ENCODE results near the gene NUAK1.

NUAK1 gene

DNA sequence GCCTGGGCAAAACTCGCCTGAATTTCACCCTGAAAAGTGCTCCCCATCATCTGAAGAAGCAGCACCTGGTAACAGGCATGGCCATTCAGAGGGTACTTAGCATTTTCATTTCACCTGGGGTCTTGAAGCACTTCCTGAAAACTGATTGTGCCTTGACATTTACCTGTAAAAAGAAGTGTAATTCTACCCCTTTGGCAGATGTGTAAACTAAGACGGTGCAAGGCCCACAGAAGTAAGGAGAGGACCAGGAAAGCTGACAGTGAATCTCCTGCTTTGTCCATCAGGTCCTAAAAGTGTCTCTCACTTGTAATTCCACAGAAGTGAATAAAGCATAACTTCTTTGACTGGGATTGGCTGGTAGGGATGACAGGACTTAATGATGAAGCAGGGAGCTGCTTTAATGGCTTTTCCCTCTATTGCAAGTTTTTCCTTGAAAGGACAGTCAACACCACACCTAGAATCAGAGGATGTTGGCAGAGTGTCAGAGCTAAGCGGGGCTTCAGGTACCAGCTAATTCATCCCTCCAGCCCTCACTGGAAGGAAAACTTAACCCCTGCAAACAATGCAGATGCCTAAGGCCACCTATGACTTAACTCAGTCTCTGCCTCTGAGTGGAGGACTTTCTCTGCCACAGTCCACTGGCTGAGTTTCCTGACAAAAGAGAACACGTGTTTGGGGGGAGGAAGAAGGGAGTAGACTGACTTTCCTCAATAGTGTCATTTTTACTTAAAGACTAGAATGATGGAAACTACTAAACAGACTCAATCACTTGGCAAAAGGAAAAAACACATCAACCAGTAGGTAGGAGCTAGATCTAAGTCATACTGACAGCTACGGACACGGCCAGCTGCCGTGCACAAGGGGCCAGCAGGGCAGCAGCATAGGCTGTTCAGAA, 74.7 kb downstream of the NUAK1 start:
- DNase-seq (ENCODE audit: low read depth in 4 of 4, low spot score in 1 of 4): no peak

DNA sequence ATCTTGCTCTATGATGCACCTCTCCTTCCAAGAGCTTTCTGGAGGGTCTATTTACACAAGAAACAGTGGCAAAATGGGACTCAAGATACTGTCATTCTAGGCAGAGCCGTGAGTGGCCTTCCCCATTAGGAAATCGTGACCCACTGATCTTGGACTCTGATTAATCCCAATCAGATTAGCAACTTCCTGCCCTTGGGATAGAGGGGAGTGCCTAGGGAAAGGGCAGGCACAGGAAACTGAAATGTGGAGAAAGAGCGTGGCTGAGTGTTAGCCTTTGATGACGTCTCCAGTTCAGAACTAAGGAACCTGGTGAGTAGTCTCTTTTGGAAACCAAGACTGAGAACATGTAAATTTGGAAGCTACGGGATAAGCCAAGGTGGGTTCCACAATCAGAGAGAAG, 76.1 kb downstream of the NUAK1 start:
- no peak for DNase-seq (ENCODE audit: low read depth in 4 of 4, low spot score in 1 of 4)

DNA sequence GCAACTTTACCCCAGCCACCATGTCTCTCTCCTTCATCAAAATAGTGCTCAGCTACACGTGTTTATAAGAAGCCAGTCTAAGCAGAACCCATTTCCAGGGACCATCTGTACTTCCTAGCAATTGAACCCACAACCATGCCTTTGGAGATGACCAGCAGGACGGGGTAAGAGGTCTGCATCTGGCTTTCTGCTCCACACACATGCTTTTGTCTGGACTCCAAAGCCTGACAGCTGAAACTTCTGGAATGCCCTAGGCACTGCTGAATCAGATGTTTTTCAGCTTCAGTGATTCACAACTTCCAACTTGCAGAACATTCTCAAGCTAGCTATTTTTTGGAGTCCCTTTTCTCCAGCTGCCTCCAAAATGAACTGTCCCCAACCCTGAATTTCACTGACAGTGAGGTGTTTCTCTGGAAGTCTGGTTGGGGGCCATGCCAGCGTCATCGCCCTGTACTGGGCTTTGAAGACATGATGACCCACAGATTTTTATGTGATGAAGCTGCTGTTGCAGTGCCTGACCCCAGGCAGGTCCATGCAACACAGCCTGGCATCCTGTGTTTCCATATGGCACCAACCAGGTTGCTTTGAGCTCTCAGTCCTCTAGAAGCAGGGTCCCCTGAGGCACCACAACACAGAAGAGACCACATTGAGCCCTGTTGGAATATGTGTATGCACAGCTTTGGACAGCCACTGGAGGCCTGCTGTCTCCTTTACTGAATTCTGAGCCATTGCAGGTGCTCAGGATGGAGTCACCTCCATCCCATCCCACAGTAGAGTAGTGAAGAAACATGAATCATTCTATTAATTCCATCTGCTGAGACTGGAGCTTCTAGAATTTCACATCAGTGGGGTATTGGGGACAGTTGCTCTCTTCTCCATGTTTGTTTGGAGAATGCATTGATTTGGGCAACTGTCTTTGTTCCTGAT, 80.2 kb downstream of the NUAK1 start:
- DNase-seq (ENCODE audit: low read depth in 4 of 4, low spot score in 1 of 4): no peak

DNA sequence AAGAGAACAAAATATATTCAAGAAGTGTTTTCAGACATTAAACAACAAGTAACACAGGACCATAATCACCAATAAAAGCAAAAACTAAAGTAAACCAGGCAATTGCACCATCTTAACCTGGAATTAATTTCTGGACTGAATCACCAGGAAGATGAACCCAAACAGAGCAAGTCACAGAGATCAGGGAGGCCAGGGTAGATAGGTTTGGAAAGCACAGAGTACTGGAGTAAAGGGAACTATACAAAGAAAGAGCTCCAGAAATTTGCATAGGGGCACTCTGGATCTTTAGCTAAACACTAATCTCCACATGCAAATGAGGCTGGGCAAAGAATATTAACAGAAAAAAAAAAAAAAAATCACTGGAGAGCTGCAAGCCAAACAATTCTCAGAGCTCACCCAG, 84.7 kb downstream of the NUAK1 start:
- DNase-seq (ENCODE audit: low read depth in 4 of 4, low spot score in 1 of 4): no peak

DNA sequence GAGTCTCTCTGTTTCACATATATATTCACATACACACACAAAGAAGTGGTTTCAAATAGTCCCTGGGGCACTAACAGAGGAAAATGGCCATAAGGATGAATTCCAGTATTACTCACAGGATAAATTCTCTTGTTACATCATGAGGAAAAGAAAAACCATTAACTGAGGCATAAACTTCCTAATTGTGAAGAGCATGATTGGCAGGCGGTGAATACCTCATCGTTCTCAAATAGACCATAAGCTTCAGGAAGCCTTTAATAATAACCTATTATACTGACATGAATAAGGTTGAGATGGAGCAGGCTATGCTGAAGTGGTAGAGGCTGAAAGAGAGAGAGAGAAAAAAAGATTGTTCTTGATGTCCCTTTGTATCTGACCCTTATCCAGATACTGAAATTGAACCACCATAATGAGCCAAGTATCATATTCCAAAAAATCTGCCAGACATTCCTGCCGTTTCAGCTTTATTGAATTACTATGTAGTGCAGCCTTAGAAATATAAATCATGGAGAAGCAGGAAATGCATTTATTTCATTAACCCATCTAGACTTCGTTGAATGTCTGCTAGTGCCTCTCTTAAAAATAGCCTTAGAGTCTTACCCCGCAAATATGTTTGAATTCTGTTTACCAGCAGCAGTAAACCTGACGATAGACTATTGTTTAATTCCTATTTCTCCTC, 86.8 kb downstream of the NUAK1 start:
- no peak for DNase-seq (ENCODE audit: low read depth in 4 of 4, low spot score in 1 of 4)

DNA sequence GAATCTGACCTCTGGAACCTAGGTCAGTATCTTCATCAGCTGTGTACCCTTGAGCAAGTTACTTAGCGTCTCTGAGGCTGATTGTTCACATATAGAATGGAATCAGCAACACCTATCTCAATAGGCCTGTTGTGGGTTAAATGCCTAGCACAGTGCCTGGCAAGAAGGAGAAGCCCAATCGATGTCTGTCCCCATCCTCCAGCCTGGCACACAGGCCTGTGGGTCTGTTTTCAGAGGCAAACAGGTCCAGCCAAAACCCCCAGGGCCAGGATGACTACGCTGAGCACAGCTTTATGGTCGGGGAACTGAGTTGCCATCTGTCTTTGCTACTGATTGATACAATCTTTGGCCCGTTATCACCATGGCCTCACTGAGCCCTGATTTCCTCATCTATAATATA, 89.2 kb downstream of the NUAK1 start:
- DNase-seq (ENCODE audit: low read depth in 4 of 4, low spot score in 1 of 4): no peak

DNA sequence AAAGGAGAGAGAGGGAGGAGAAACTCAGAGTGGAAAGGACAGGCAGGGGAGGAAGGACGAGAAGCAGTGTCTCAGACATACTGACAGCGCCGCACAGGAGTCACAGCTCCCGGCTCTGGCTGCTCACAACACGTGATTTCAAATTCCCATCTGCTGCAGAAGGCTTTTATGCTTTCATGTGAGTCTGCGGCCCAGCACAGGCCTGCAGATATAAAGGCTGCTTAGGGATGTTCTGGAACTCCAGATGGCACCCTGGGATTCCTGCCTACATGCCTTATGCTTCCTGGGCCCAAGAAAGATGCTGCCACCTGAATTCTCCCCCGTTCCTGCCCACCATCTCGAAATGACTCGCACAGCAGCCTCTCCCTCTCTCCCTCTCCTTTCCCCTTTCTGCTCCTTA, 89.6 kb downstream of the NUAK1 start:
- DNase-seq (ENCODE audit: low read depth in 4 of 4, low spot score in 1 of 4): no peak

DNA sequence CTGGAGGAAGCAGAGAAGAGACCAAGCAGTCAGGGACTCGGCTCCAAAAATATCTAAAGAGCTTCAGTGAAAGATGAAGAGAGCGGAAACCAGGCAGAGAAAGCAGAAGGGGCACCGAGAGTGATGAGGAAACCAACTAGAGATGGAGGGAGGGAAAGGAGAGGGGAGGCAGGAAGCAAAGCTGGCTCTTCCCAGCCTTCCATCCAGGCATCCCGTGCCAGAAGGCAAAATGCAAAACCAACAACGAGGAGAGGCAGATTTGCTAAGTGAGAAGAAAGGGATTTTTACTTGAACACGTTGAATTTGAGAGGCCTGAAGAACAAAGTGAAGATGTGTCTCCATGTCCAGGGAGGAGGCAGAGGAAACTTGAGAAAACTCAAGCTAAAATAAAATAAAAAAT, 90.1 kb downstream of the NUAK1 start:
- no peak for DNase-seq (ENCODE audit: low read depth in 4 of 4, low spot score in 1 of 4)

DNA sequence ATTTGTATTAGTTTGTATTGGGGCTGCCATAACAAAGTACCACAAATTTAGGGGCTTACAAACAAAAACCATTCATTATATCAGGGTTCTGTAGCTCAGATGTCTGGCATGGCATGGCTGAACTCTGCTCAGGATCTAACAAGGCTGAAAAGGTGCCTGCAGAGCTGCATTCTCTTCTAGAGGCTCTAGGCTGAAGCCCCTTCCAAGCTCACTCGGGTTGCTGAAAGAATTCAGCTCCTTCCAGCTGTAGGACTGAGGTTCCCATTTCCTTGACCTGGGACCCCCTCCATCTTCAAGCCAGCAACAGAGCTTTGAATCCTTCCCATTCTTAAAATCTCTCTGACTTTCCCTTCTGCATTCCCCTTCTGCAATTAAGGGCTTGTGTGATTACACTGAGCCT, 90.7 kb downstream of the NUAK1 start:
- DNase-seq (ENCODE audit: low read depth in 4 of 4, low spot score in 1 of 4): no peak

DNA sequence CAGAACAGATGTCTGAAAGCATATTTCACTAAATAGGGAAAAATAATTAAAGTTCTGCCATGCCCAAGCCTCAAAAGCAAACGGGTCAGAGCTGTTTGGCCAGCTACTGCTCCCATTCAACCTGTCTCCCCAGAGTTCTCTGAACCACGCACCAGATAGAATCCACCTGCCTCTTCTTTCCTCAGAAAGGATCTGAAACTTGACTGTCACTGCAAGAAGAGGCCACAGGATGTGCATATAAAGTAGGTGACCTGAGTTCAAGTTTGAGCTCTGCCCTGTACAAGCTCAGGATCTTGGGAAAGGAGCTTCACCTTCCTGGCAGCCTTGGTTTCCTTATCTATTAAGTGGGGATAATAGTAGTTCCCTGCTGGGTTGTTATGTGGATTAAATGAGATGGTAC, 91.8 kb downstream of the NUAK1 start:
- DNase-seq (ENCODE audit: low read depth in 4 of 4, low spot score in 1 of 4): no peak

DNA sequence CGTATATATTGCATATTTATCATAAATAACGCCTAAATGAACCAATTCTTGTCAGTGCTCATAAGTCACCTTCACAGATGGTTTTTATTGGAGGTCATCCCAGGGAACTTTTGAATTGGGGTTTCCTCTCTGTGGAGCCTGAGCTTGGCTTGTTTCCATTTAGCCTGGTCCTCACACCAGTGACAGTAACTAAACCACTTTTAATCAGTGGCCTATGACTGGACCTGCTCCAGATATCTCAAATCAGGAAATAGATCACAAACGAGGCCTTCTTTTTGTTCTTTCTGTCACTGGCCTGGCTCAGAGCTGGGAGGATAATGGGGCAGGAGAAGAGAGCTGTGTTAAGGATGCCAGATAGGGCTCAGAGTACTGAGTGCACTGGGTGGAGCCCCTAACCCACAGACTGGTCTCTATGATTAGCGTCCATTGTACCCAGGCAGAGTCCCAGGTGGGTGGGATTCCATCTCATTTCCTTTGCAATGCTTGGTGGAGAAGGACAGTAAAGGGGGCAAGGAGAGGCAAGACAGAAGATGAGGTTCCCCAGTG, 92.4 kb downstream of the NUAK1 start:
- DNase-seq (ENCODE audit: low read depth in 4 of 4, low spot score in 1 of 4): no peak

DNA sequence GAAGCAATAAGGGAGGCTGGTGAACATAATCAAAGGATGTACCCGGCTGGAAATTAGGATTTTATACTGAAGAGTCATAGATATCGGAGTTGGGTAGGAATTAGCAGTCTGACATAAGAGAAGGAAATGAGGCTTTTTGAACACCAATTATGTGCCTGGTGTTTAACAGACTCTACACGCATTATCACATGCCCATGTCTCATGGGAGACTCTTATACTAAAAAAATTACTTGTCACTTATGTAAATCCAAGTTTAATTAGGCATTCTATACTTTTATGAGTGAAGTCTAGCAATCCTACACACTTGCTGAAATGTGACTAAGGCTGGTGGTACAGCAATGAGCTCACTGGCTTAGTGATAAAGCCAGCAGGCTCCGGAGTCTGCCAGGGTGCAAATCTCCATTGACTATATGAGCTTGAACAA, 93.5 kb downstream of the NUAK1 start:
- DNase-seq (ENCODE audit: low read depth in 4 of 4, low spot score in 1 of 4): no peak

DNA sequence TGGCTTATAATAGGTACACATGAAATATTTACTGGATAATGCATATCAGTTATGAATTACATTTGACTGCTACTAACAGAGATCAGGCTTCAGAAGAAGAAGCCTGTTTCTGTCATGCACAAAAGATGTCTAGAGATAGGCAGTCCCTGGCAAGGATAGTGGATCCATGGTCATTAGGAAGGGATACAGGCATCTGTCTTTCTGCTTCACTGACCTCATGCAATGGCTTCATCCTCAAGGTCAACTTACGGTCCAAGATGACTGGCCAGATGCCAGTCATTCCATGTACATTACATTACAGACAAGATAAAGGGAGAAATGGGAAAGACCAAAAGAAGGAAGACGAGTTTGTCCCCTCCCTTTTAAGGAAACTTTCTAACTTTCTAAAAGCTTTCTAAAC, 94.0 kb downstream of the NUAK1 start:
- DNase-seq (ENCODE audit: low read depth in 4 of 4, low spot score in 1 of 4): no peak

DNA sequence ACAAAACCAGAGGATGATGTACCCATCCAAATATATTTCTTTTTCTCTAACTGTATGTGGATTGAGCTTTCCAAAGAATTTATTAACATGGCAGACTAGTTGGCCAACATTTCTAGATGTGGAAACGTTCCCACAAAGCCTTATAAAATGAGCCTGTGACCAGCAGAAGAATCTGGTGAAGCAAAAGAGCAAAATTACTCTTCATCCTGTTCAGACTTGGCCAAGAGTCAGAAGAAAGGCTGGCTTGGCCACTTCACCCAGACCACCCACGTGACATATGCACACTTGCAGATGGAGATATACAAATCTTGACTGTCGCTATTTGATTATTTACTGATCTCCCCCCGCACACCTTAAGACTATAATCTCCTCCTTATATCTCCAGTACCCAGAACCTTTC, 96.7 kb downstream of the NUAK1 start:
- no peak for DNase-seq (ENCODE audit: low read depth in 4 of 4, low spot score in 1 of 4)

DNA sequence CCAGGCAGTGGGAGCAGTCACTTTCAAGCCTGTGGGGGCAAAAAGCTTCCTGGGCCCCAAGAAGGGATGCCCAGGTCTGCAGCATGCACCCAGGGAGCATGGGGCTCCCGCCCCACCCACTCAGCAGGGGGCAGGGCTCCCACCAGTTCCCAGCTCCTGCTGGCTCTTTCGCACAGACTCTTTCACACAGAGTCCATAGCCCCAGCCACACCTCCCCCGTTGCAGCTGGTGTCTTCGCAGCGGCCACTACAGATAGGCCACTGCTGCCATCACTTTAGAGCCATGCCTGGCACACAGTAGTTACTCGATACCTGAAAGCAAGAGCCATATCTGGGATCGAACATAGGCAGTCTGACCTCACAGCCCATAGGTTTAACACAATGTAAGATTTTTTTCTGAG, 98.2 kb downstream of the NUAK1 start:
- DNase-seq (ENCODE audit: low read depth in 4 of 4, low spot score in 1 of 4): no peak

DNA sequence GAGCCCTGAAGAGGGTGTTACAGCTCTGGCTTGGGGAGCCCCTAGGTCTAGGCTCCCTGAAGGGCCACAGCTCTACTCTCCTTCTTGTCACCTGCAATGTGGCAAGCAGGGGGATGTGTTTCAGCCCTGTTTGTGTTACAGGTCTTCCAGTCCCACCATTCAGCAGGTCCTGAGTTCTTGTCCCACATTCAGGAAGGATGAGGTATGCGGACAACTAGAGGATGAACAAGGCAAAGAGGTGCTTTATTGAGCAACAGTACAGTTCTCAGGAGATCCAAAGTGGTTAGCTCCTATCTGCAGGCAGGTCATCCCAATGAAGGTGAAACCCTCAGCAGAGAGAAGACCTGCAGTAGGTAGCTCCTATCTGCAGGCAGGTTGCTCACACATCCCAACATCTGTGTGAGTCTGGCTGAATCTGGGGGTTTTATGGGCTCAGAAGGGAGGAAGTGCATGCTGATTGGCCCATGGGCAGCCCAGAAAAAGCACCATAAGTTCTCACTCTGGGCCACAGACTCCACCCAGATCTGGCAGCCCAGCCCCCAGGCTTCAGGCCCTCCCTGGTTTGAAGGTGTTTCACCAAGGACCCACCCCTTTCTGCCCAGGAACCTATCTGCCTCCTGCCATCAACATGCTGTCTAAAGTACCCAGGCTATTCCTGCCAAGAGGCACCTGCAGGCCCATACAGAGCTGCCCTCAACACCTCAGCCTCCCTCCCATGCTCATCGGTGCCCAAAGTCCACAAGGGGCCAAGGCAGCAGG, 98.9 kb downstream of the NUAK1 start:
- DNase-seq (ENCODE audit: low read depth in 4 of 4, low spot score in 1 of 4): no peak

DNA sequence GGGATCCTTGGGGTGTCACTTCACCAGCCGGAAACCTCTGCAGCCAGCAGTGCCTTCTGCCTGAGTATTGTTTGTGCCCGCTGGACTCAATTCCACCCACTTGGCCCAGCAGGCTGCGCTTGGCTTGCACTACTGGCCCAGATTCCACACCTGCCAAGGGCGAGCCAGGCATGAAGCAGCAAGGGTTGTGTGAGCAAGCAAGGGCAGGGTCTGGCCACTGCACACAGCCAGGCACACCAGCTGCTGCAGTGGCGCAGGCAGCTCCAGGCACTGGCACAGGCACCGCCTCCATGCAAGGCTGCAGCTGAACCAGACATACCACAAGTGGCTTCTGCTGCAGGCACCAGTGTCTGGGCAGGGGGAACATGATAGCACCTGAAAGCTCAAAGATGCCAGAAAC, 99.5 kb downstream of the NUAK1 start:
- no peak for DNase-seq (ENCODE audit: low read depth in 4 of 4, low spot score in 1 of 4)

DNA sequence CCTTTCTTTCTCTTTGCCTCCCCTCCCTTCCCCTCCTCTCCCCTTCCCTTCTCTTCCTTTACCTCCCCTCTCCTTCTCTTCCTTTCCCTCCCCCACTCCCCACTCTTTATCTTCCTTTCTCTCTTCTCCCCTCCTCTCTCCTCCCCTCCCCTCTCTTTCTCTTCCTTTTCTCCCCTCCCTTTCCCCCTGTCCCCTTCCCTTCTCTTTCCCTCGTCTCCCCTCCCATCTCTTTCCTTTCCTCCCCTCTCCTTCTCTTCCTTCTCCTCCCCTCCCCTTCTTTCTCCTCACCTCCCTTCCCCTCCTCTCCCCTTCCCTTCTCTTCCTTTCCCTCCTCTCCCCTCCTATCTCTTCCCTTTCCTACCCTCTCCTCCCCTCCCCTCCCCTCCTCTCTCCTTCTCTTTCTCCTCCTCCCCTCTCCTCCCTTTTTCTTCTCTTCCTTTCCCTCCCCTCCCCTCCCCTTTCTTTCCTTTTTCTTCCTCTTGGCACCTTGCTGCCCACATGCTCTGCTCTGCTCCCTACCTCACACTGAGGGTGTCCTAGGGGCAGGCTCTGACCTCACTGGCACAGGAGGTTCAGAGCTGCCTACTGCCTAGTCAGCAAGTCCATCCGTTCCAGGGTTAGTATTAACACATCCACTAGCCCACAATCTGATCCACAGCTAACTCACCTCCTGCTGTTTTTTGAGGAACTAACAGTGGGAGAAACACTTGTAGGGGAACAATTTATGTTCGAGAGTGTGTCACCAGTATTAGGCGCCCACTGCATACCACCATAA, 101.0 kb downstream of the NUAK1 start:
- no peak for DNase-seq (ENCODE audit: low read depth in 4 of 4, low spot score in 1 of 4)

DNA sequence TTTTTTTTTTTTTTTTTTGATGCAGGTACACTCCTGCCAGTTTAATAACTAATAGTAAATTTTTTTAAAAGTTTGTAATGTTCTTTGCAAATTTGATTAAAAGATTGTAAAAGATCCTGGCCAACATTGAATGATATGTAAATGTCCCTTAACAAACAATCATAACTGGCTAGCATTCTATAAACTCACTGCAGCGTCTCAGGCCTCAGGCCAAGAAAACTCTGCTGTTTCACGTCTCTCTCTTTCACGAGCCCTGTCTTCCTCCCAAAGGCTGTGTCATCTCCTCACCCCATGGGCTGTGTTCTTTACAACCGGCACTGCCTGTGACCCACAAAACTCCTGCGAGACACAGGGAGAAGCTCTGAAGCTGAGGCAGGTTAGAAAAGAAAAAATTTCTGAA, 103.3 kb downstream of the NUAK1 start:
- no peak for DNase-seq (ENCODE audit: low read depth in 4 of 4, low spot score in 1 of 4)

DNA sequence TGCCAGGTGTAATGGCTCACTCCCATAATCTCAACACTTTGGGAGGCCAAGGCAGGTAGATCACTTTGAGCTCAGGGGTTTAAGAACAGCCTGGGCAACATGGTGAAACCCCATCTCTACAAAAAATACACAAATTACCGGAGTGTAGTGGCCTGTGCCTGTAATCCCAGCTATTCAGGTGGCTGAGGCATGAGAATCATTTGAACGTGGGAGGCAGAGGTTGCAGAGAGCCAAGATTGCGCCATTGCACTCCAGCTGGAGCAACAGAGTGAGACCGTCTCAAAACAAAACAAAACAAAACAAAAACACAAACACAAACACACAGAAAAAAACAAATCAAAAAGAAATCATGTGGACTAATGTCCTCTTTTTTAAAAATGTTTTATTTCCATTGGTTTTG, 104.4 kb downstream of the NUAK1 start:
- no peak for DNase-seq (ENCODE audit: low read depth in 4 of 4, low spot score in 1 of 4)

Measured in stimulated activated CD4-positive, alpha-beta T cell treated with anti-CD3 and anti-CD28 coated beads, Interleukin-1b, Interleukin-23, amount 100 ng/mL, for 24 hours (primary cell).